ENCODE measurements around the gene HOXA4. TPM values are rescaled to one million over a fixed set of nuclear protein-coding genes. Genes with fewer than 3 reads are reported as not detected.
A peak's percentile ranks its signal among the peaks of the same experiment; 100 is the strongest.

The HOXA4 gene
- total RNA-seq, 3 donors from 2014 or later (not counting 1 experiment from before 2014, with no cell fraction given) = 0.52 to 2.1 (median 0.63) TPM

GRCh38 chr7:27176524-27176845, 45.9 kb upstream of the HOXA4 start:
- Histone ChIP-seq H3K4me1 (ENCODE audit: control insufficient read depth, insufficient read depth, low read length) (peaks cover 35% of the 10 kb centered on the region), H3K4me3 (ENCODE audit: low read length) (no peak overlapping the region), H3K36me3 (ENCODE audit: control insufficient read depth, insufficient read depth, low read length) (no peaks in the 10 kb centered on the region), H3K27ac (ENCODE audit: low read length) (no peak overlapping the region), H3K9me3 (ENCODE audit: control insufficient read depth, insufficient read depth, low read length) (no peaks in the 10 kb centered on the region), H3K27me3 (ENCODE audit: control insufficient read depth, insufficient read depth, low read length) (peaks cover 65% of the 10 kb centered on the region)
- Mint-ChIP-seq H3K27ac (no peak overlapping the region), H3K27me3 (ENCODE audit: low read depth in 2 of 2) (peaks cover 49 to 57% of the 10 kb centered on the region in 2 donors), H3K4me1 (peaks cover 18 to 29% of the 10 kb centered on the region in 2 donors), H3K9me3 (no peaks in the 10 kb centered on the region), H3K4me3 (no peak overlapping the region), H3K36me3 (peaks cover 16% of the 10 kb centered on the region)
- TF ChIP-seq CTCF (IDR thresholded peaks at IDR 0.05) = no peak
- WGBS (ENCODE audit: insufficient coverage) = 73% methylated on average over 3 of the region's 3 CpGs
- ATAC-seq (no peak), DNase-seq (no peak)
- intact Hi-C loops (cut with micrococcal nuclease) = no loop called here

- Histone ChIP-seq H3K27me3 (ENCODE audit: control insufficient read depth, insufficient read depth, low read length) (peaks cover 68% of the 10 kb centered on the region), H3K36me3 (ENCODE audit: control insufficient read depth, insufficient read depth, low read length) (no peaks in the 10 kb centered on the region), H3K4me1 (ENCODE audit: control insufficient read depth, insufficient read depth, low read length) (peaks cover 40% of the 10 kb centered on the region), H3K4me3 (ENCODE audit: low read length) (no peak overlapping the region), H3K27ac (ENCODE audit: low read length) (no peak overlapping the region), H3K9me3 (ENCODE audit: control insufficient read depth, insufficient read depth, low read length) (no peaks in the 10 kb centered on the region)
- Mint-ChIP-seq H3K4me1 (peaks cover 24 to 32% of the 10 kb centered on the region in 2 donors), H3K9me3 (no peaks in the 10 kb centered on the region), H3K27me3 (ENCODE audit: low read depth in 2 of 2) (peaks cover 49 to 59% of the 10 kb centered on the region in 2 donors), H3K4me3 (no peak overlapping the region), H3K27ac (no peak overlapping the region), H3K36me3 (peaks cover 20% of the 10 kb centered on the region)
- TF ChIP-seq CTCF (IDR thresholded peaks at IDR 0.05) = no peak
- intact Hi-C loops (cut with micrococcal nuclease) = no loop called here
- DNase-seq (peak in 1 of 2 donors; percentile 13), ATAC-seq (no peak)
- WGBS (ENCODE audit: insufficient coverage) = 96% methylated on average over 40 of the region's 40 CpGs
These were observed 45.3 kb upstream of the HOXA4 start for GRCh38 chr7:27175626-27176523.

GRCh38 chr7:27174874-27175625, 44.5 kb upstream of the HOXA4 start:
- Histone ChIP-seq H3K27ac (ENCODE audit: low read length) (no peak overlapping the region), H3K27me3 (ENCODE audit: control insufficient read depth, insufficient read depth, low read length) (peaks cover 67% of the 10 kb centered on the region), H3K36me3 (ENCODE audit: control insufficient read depth, insufficient read depth, low read length) (no peaks in the 10 kb centered on the region), H3K9me3 (ENCODE audit: control insufficient read depth, insufficient read depth, low read length) (no peaks in the 10 kb centered on the region), H3K4me3 (ENCODE audit: low read length) (no peak overlapping the region), H3K4me1 (ENCODE audit: control insufficient read depth, insufficient read depth, low read length) (peaks cover 42% of the 10 kb centered on the region)
- peaks cover 20% of the 10 kb centered on the region for H3K36me3 Mint-ChIP-seq
- H3K27ac Mint-ChIP-seq = no peak overlapping the region
- peak overlapping the region; percentile 74 for H3K4me3 Mint-ChIP-seq
- H3K27me3 Mint-ChIP-seq (ENCODE audit: low read depth in 2 of 2) = peaks cover 56 to 61% of the 10 kb centered on the region in 2 donors
- DNase-seq = peak in 1 of 2 donors; percentile 8
- intact Hi-C loops (cut with micrococcal nuclease) = no loop called here
- no peak for TF ChIP-seq CTCF (IDR thresholded peaks at IDR 0.05)
- WGBS (ENCODE audit: insufficient coverage) = 96% methylated on average over 12 of the region's 12 CpGs
- no peak for ATAC-seq
- H3K9me3 Mint-ChIP-seq = no peaks in the 10 kb centered on the region
- H3K4me1 Mint-ChIP-seq = peaks cover 24 to 32% of the 10 kb centered on the region in 2 donors
